ENCODE results near the gene FOXJ3.

The FOXJ3 gene

DNA sequence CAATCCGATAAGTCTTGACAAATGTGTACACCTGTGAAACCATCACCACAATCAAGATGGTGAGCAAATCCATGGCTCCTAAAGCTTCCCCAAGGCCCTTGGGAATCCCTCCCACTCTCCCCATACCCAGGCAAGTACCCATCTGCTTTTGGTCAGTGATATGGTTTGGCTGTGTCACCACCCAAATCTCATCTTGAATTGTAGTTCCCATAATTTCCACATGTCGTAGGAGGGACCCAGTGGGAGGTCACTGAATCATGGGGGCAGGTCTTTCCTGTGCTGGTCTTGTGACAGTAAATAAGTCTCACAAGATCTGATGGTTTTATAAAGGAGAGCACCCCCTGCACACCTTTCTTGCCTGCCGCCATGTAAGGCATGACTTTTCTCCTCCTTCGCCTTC is 196.4 kb downstream of the FOXJ3 start:
- Histone ChIP-seq H3K9me3 (replicated peaks; ENCODE audit: low read length) (no peaks in the 10 kb centered on the region), H3K36me3 (ENCODE audit: insufficient read depth, low read length) (no peaks in the 10 kb centered on the region), H3K4me3 (ENCODE audit: low read length) (no peak overlapping the region), H3K9ac (ENCODE audit: low read depth, low read length) (no peak overlapping the region), H3K4me2 (ENCODE audit: low read length) (no peak overlapping the region), H3K4me1 (ENCODE audit: control insufficient read depth, insufficient read depth, low read length) (no peaks in the 10 kb centered on the region), H3K27me3 (ENCODE audit: control insufficient read depth, insufficient read depth, low read length) (peaks cover 35% of the 10 kb centered on the region)

DNA sequence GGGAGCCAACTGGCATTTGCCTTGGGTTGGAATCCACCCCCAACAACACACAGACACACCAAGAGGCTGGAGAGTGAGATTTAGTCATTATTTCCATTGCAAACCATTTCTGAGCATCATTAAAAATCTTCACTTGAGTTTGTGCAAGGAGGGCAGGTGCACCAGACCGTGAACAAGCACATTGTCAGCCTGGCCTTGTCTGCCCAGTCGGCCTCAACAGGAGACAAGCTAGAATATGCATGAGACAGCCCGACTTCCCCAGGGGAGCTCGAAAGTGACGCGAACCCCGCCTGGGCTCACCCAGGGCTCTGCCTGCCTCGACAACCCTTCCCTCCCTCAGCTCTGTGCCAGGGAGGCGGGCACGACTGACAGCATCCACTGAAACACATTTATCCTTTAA is 197.3 kb downstream of the FOXJ3 start:
- no peak overlapping the region for H3K4me3 ChIP-seq (ENCODE audit: low read length)
- no peak overlapping the region for H3K9ac ChIP-seq (ENCODE audit: low read depth, low read length)
- H3K9me3 ChIP-seq (replicated peaks; ENCODE audit: low read length): no peaks in the 10 kb centered on the region
- H3K4me2 ChIP-seq (ENCODE audit: low read length): no peak overlapping the region
- H3K36me3 ChIP-seq (ENCODE audit: insufficient read depth, low read length): no peaks in the 10 kb centered on the region
- peaks cover 27% of the 10 kb centered on the region for H3K27me3 ChIP-seq (ENCODE audit: control insufficient read depth, insufficient read depth, low read length)
- no peaks in the 10 kb centered on the region for H3K4me1 ChIP-seq (ENCODE audit: control insufficient read depth, insufficient read depth, low read length)

DNA sequence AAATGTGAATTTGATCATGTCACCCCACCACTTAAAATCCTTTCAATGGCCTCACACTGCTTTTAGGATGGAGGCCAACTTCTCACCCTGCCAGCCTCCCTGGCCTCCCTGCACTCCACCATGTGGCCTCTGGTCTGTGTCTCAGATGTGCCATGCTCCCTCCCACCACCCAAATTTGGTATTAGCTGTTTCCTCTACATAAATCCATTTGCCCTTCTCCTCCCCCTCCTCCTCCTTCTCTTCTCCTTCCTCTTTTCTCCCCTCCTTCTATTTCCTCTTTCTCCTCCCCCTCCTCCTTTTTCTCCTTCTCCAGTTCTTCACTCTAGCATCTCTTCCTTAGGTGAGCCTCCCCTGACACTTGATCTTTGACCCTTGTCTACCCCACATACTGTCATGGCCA is 198.6 kb downstream of the FOXJ3 start:
- Histone ChIP-seq H3K4me2 (ENCODE audit: low read length) (no peak overlapping the region), H3K36me3 (ENCODE audit: insufficient read depth, low read length) (no peaks in the 10 kb centered on the region), H3K4me3 (ENCODE audit: low read length) (no peak overlapping the region), H3K9me3 (replicated peaks; ENCODE audit: low read length) (no peaks in the 10 kb centered on the region), H3K9ac (ENCODE audit: low read depth, low read length) (no peak overlapping the region), H3K27me3 (ENCODE audit: control insufficient read depth, insufficient read depth, low read length) (peaks cover 18% of the 10 kb centered on the region), H3K4me1 (ENCODE audit: control insufficient read depth, insufficient read depth, low read length) (no peaks in the 10 kb centered on the region)

DNA sequence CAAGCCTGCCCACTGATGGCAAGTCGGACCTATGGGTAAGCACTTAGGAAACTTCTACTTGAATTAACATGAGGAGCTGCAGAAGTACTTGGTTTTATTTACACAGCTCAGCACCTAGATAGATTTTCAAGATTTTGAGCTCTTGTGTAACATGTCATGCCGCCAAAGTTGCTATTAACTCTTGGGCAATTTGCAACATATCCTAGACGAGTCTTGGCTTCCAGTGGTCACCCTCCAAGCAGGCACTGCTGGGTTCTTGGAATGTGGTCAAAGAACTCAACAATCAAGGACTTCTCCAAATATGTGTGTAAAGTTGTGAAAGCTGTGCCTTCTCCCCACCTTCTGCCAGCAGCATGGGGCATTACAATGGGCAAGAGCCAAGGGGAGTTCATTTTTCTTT is 199.6 kb downstream of the FOXJ3 start:
- Histone ChIP-seq H3K4me1 (ENCODE audit: control insufficient read depth, insufficient read depth, low read length) (no peaks in the 10 kb centered on the region), H3K36me3 (ENCODE audit: insufficient read depth, low read length) (no peaks in the 10 kb centered on the region), H3K4me3 (ENCODE audit: low read length) (no peak overlapping the region), H3K9ac (ENCODE audit: low read depth, low read length) (no peak overlapping the region), H3K9me3 (replicated peaks; ENCODE audit: low read length) (no peaks in the 10 kb centered on the region), H3K27me3 (ENCODE audit: control insufficient read depth, insufficient read depth, low read length) (peaks cover 22% of the 10 kb centered on the region), H3K4me2 (ENCODE audit: low read length) (no peak overlapping the region)

DNA sequence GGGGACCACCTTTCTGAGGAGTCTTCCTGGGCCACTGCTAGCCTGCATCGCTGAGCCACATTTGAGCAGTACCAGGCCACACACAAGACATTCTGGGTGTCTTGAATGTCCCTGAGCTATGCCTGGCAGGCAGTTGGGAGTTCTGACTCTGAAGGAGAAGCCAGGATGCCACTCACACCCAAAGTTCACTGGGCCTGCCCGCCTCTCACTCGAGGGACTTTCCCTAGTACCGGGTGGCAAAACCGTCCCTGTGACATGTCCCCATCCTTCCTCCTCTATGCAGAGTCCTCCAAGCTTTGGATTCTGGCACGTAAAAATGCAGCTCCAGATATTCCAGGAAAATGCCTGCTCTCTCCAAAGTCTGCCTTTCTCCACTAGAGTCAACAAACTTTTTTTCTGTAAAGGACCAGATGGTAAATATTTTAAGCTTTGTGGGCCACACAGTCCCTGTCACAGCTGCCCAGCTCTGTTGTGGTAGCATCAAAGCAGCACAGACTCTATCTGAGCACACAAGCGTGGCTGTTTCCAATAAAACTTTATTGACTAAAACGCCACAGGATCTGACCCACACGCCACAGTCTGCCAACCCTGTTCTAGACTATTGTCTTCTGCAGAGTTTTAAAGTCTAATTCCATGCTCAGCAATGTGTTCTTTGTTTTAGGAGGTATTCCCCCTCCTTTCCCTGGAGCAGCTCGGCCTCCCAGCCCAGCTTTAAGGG is 201.1 kb downstream of the FOXJ3 start:
- Histone ChIP-seq H3K9me3 (replicated peaks; ENCODE audit: low read length) (no peaks in the 10 kb centered on the region), H3K4me1 (ENCODE audit: control insufficient read depth, insufficient read depth, low read length) (no peaks in the 10 kb centered on the region), H3K4me2 (ENCODE audit: low read length) (no peak overlapping the region), H3K36me3 (ENCODE audit: insufficient read depth, low read length) (no peaks in the 10 kb centered on the region), H3K27me3 (ENCODE audit: control insufficient read depth, insufficient read depth, low read length) (peaks cover 30% of the 10 kb centered on the region), H3K4me3 (ENCODE audit: low read length) (no peak overlapping the region), H3K9ac (ENCODE audit: low read depth, low read length) (no peak overlapping the region)

DNA sequence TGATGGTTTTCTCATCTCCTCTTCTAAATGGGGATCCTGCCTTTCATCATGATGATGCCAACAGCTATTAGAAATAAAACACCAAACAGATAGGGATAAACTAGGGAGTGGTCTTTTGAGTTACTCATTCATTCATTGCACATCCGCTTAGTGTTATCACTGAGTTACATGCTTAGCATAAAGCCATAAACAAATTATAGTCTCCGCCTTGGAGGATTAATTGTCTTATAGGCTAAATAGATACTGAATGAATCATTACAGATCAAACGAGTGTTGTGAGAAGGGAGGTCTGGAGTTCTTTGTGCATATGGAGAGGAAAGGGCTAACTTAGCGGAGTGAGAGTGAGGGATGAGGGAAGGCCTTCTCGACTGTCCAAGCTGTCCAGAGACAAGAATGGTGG is 201.6 kb downstream of the FOXJ3 start:
- Histone ChIP-seq H3K9ac (ENCODE audit: low read depth, low read length) (no peak overlapping the region), H3K9me3 (replicated peaks; ENCODE audit: low read length) (no peaks in the 10 kb centered on the region)

DNA sequence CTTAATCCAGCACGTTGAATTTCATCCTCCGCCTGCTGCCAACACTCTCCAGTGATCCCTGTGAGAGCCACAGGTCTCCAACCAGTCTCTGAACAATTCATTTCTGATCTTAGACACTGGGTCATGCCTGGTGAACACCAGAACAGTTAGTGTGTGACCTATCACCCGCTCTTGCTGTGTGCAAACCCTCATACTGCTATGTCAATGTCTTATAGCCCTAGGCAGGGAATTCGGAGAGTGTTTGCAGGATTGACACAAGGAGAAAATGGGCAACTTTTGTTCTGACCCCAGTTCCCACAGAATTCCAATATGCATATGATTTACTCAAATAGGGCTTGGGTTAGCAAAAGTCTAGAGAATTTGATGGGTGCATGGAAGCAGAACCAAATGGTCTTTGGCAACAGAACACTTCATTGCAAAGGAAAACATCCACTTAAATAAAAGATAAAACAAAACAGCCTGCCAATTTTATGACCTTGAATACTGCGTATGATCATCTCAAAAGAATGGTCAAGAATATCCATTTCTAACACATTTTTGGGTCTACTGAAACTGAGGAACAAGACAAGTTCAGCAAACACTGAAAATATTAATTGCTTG is 204.9 kb downstream of the FOXJ3 start:
- Histone ChIP-seq H3K9ac (ENCODE audit: low read depth, low read length) (no peak overlapping the region), H3K9me3 (replicated peaks; ENCODE audit: low read length) (no peaks in the 10 kb centered on the region), H3K4me2 (ENCODE audit: low read length) (no peak overlapping the region), H3K27me3 (ENCODE audit: control insufficient read depth, insufficient read depth, low read length) (peaks cover 17% of the 10 kb centered on the region), H3K4me1 (ENCODE audit: control insufficient read depth, insufficient read depth, low read length) (no peaks in the 10 kb centered on the region), H3K36me3 (ENCODE audit: insufficient read depth, low read length) (no peaks in the 10 kb centered on the region), H3K4me3 (ENCODE audit: low read length) (no peak overlapping the region)

More for the DNA sequence above, 201.6 kb downstream of the FOXJ3 start:
- Histone ChIP-seq H3K4me2 (ENCODE audit: low read length) (no peak overlapping the region), H3K4me3 (ENCODE audit: low read length) (no peak overlapping the region), H3K36me3 (ENCODE audit: insufficient read depth, low read length) (no peaks in the 10 kb centered on the region), H3K27me3 (ENCODE audit: control insufficient read depth, insufficient read depth, low read length) (peaks cover 30% of the 10 kb centered on the region), H3K4me1 (ENCODE audit: control insufficient read depth, insufficient read depth, low read length) (no peaks in the 10 kb centered on the region)

DNA sequence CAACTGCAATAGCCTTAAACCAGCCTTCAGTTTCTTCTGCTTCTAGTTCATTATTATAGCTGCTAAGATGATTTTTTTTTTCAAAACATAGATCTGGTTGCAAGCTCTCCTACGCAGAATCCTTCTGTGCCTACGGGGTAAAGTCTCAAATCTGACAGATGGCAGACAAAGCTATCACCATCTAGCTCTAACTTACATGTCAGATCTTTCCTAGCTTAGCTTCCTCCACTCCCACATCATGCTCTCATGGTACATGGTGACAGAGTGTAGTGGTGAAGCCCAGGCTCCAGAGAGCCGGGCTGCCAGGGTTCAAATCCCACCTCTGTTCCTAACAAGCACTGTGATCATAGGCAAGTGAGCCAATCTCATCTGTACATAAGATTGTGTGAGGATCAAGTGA is 206.1 kb downstream of the FOXJ3 start:
- Histone ChIP-seq H3K9me3 (replicated peaks; ENCODE audit: low read length) (no peaks in the 10 kb centered on the region), H3K27me3 (ENCODE audit: control insufficient read depth, insufficient read depth, low read length) (peaks cover 17% of the 10 kb centered on the region), H3K4me1 (ENCODE audit: control insufficient read depth, insufficient read depth, low read length) (no peaks in the 10 kb centered on the region), H3K4me2 (ENCODE audit: low read length) (no peak overlapping the region), H3K4me3 (ENCODE audit: low read length) (no peak overlapping the region), H3K36me3 (ENCODE audit: insufficient read depth, low read length) (no peaks in the 10 kb centered on the region), H3K9ac (ENCODE audit: low read depth, low read length) (no peak overlapping the region)

DNA sequence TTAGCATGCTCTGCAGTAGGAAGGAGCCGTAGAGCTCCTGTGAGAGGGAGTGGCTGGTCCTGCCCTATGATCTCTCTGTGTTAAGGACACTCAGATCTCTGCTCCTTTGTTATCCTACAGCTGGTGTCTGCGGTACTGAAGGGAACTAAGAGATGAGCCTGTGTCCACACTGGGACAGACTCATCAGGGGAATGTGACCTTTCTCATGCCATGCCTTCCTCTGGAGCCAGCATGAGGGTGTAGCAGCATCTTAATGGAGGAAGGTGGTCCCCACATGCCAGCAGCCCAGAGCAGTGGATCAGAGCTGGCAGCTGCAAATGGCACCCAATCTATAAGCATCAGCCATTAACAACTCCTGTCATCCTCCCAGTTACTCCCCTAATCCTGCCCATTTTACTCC is 206.5 kb downstream of the FOXJ3 start:
- Histone ChIP-seq H3K4me3 (ENCODE audit: low read length) (no peak overlapping the region), H3K4me1 (ENCODE audit: control insufficient read depth, insufficient read depth, low read length) (no peaks in the 10 kb centered on the region), H3K27me3 (ENCODE audit: control insufficient read depth, insufficient read depth, low read length) (peaks cover 17% of the 10 kb centered on the region), H3K9me3 (replicated peaks; ENCODE audit: low read length) (no peaks in the 10 kb centered on the region), H3K9ac (ENCODE audit: low read depth, low read length) (no peak overlapping the region), H3K4me2 (ENCODE audit: low read length) (no peak overlapping the region), H3K36me3 (ENCODE audit: insufficient read depth, low read length) (no peaks in the 10 kb centered on the region)

DNA sequence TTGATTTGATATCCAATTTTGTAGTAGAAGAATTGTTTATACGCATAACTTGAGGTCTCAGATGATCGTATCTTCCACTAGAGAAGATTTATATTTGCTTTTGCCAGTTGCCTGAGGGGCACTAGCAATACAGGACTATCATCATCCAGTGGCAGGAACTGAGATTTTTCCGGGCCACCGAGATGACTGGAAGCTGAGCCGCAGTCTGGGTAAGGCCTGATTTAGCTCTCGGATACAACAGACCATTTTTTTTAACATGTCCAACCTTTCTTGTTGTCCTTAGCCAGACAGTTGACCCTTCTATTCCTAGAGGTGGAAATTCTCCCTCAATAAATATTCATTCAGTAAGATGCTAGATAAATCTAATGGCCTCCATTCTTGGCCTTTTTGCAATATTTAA is 207.3 kb downstream of the FOXJ3 start:
- Histone ChIP-seq H3K9me3 (replicated peaks; ENCODE audit: low read length) (no peaks in the 10 kb centered on the region), H3K27me3 (ENCODE audit: control insufficient read depth, insufficient read depth, low read length) (peaks cover 17% of the 10 kb centered on the region), H3K36me3 (ENCODE audit: insufficient read depth, low read length) (no peaks in the 10 kb centered on the region)

More for the DNA sequence above, 207.3 kb downstream of the FOXJ3 start:
- Histone ChIP-seq H3K4me2 (ENCODE audit: low read length) (no peak overlapping the region), H3K4me1 (ENCODE audit: control insufficient read depth, insufficient read depth, low read length) (no peaks in the 10 kb centered on the region), H3K4me3 (ENCODE audit: low read length) (no peak overlapping the region), H3K9ac (ENCODE audit: low read depth, low read length) (no peak overlapping the region)
